ENCODE data around the gene FSTL1.
A peak's percentile ranks its signal among the peaks of the same experiment; 100 is the strongest.

The FSTL1 gene

GRCh38 chr3:120450600-120451271, at the start of gene FSTL1:
FSTL1 (minus strand) TSS chr3:120450992; CDS start chr3:120450746, 246 bp downstream.
- peak; percentile 5 for DNase-seq

- DNase-seq = no peak
Observed at GRCh38 chr3:120498556-120499346, 48.0 kb upstream of the FSTL1 start.

GRCh38 chr3:120497818-120498217, 47.0 kb upstream of the FSTL1 start:
- DNase-seq = no peak

- DNase-seq = no peak
Observed at GRCh38 chr3:120497336-120497735, 46.5 kb upstream of the FSTL1 start.

- DNase-seq = no peak
Observed at GRCh38 chr3:120496278-120497002, 45.6 kb upstream of the FSTL1 start.

GRCh38 chr3:120495809-120496208, 45.0 kb upstream of the FSTL1 start:
- no peak for DNase-seq

- no peak for DNase-seq
Observed at GRCh38 chr3:120492103-120492502, 41.3 kb upstream of the FSTL1 start.

GRCh38 chr3:120489421-120489820, 38.6 kb upstream of the FSTL1 start:
- DNase-seq = no peak

GRCh38 chr3:120488296-120488695, 37.5 kb upstream of the FSTL1 start:
- DNase-seq = no peak

- DNase-seq = no peak
Observed at GRCh38 chr3:120487191-120487650, 36.4 kb upstream of the FSTL1 start.

- DNase-seq = no peak
Observed at GRCh38 chr3:120481081-120481480, 30.3 kb upstream of the FSTL1 start.

- DNase-seq = no peak
Observed at GRCh38 chr3:120477781-120478180, 27.0 kb upstream of the FSTL1 start.

GRCh38 chr3:120475722-120476377, 25.1 kb upstream of the FSTL1 start:
- no peak for DNase-seq

- no peak for DNase-seq
Observed at GRCh38 chr3:120473896-120474675, 23.3 kb upstream of the FSTL1 start.

GRCh38 chr3:120473389-120473788, 22.6 kb upstream of the FSTL1 start:
- no peak for DNase-seq

GRCh38 chr3:120472121-120472844, 21.5 kb upstream of the FSTL1 start:
- no peak for DNase-seq

- DNase-seq = no peak
Observed at GRCh38 chr3:120471643-120472042, 20.9 kb upstream of the FSTL1 start.

GRCh38 chr3:120470870-120471269, 20.1 kb upstream of the FSTL1 start:
- no peak for DNase-seq

- DNase-seq = no peak
Observed at GRCh38 chr3:120469882-120470301, 19.1 kb upstream of the FSTL1 start.

GRCh38 chr3:120469440-120469839, 18.6 kb upstream of the FSTL1 start:
- no peak for DNase-seq

- DNase-seq = no peak
Observed at GRCh38 chr3:120468635-120469295, 18.0 kb upstream of the FSTL1 start.
